Kasumi-1 (cell line): ENCODE data around the gene GLIS2.

ENCODE experiments used
- DNase-seq, 2 experiments: peaks; one replicate each; lab custom pipeline; 2025; lab: John Stamatoyannopoulos, UW

Gene GLIS2

DNA sequence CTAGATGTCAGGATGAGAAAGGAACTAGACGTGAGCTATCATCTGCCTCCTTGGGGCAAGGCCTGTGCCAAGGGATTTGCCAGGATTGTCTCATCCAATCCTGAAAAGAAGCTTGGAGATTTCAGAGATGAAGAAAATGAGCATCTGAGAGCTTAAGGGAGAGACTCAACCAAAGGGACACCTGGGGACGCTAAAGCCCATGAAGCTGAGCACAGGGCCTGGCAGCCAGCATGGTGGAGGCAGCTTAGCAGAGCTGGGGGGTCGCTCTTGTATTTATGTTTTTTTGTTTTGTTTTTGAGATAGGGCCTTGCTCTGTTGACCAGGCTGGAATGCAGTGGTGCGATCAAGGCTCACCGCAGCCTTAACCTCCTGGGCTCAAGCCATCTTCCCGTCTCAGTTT is 18.4 kb upstream of the GLIS2 start:
- no peak for DNase-seq

- DNase-seq, result no peak
These were observed 16.9 kb upstream of the GLIS2 start for GRCh38 chr16:4298761-4299522.

- no peak for DNase-seq
These were observed 14.7 kb upstream of the GLIS2 start for GRCh38 chr16:4301177-4301576.

GRCh38 chr16:4301968-4302367 is 13.9 kb upstream of the GLIS2 start:
- no peak for DNase-seq

DNA sequence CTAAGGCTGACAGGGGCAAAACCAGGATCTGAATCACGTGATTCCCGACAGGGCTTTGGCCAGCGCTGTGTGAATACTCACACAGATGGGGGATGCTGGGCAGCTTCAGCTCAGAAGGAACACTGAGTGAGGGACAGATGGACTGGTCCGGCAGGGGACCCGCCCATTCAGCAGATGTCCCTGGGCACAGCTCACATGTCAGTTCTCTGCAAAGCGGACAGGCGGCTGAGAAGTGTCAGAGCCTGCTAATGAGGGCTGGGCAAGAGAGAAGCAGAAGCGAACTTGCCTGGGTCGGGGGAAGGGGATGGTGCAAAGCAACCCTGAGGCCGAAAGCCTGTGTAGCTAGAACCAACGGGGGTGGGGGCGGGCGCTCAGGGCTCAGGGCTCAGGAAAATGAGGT is 11.9 kb upstream of the GLIS2 start:
- no peak for DNase-seq

DNA sequence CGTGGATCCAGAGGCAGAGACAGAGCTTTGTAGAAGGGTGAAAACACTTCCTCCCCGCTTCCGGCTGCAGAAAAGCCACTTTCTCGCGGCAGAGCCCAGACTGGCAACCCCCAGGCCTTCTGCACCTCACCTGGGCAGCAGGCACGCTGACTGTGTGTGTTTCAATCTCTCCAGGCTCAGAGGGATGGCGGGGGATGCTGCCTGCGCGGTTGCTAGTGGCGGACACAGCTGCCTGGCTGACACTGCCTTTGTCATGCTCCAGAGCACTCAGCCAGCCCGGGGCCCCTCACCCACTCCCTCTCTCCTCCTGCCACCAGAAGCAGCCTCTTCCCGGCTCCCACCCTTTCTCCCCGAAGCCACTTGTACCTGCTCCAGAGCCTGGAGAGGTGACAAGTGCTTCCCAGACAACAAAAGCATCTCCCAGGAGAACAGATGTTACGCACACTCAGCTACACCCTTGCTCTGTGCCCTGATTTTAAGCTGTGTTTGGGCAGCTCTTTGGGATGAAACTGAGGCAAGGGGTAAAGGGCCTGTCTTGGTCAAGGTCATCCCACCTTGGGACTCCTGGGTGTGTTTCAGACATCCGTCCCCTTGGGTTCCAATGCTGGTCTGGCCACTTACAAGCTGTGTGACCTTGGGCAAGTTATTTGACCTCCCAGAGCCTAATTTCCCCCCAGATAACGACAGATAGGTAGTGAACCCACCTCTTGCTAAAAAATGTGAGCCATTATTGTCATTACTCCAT is 9.2 kb upstream of the GLIS2 start:
- no peak for DNase-seq

- peak; percentile 73 to 81 for DNase-seq
These were observed 8.4 kb upstream of the GLIS2 start for GRCh38 chr16:4307215-4308037.

- no peak for DNase-seq
These were observed 6.6 kb upstream of the GLIS2 start for GRCh38 chr16:4309102-4309832.

GRCh38 chr16:4309833-4310266 is 6.0 kb upstream of the GLIS2 start:
- DNase-seq, result peak; percentile 12 to 13

GRCh38 chr16:4313563-4314531 is 2.0 kb upstream of the GLIS2 start:
- DNase-seq, result no peak

DNA sequence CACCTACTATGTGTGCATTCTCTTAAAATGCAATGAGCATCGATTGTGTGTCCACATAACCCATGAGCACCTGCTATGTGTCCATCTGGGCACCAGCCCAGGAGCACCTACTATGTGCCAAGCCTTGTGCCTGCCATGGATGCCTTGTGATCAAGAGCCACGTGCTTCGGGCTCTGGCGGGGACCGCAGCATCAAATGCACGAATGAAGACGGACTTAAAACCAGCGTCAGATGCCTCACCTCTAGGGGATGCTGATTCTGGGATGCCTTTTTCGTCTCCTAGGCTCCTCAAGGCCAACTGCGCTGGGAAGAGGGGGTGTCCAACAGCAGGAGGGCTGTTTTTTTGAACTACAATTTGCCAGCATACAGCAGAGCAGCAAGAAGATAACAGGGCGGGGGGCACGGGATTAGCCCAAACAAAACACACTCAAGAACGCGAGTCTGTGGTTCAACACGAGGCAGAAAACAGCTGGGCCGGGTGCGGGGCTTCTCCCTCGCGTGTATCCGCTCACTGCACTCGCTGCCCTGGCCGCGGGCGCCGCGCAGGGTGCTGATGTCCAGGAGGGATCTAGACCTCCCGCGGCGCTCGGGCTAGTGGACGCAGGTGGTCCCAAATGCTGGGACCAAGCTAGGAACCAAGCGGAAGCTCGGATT is 1.2 kb upstream of the GLIS2 start:
- no peak for DNase-seq

DNA sequence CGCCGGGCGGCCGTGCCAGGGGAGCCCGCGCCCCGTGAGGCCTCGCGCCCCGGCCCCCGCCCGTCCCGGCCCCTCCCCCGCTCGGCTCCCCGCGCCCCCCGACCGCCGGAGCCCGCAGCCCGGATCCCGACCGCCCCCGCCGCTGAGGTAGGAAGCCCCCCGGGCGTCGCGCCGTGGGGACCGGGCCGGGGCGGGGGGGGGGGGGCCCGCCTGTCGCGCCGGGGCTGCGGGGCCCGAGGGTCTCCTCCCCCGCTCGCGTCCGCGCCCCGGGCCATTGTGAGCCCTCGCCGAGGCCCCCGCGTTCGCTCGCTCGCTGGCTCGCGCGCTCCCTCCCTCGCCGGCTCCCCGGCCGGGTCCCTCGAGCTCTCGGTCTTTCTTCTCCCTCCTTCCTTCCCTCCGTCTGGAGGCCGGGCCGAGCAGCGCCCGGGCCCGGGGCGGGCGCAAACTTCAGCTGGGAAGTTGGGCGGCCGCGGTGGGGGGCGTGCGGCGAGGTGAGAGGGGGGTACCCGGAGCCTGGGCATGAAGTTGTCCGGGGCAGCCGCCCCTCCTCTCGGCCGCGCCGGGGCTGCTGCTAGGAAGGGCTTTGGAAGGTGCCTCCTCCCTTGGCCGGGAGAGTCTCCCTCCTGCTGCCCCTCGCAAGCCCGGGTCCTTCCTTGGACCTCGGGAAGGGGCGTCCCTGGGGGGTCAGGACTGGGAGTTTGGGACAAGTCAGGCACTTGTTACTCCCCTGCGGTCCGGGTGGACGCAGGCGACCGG is 419 bp downstream of the GLIS2 start:
- DNase-seq, result no peak

GRCh38 chr16:4316864-4317531 is 1.1 kb downstream of the GLIS2 start:
- DNase-seq, result no peak

GRCh38 chr16:4317532-4318450 is 1.9 kb downstream of the GLIS2 start:
- DNase-seq, result no peak

GRCh38 chr16:4318451-4318910 is 2.6 kb downstream of the GLIS2 start:
- no peak for DNase-seq

DNA sequence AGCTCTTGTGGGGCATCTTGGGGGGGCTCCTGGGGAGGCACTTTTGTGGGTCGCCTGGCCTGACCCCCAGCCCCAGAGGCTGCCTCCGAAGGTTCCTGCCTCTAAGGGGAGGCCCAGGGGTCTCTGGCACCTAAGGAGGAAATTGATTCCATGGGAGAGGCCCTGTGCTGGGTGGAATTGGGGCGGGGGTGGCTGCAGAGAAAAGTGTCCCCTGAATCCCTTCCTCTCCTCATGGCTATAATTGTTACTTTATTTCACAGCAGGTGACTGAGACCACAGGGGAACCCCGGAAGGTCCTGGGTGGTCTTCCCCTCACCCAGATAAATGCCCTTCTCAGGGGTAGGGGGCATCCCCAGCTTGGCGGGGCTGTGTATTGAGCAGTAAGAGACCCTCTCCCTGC is 3.1 kb downstream of the GLIS2 start:
- DNase-seq, result no peak
